Epithelial cell of proximal tubule (primary cell): ENCODE measurements around the gene MCC. TPM values are rescaled to one million over a fixed set of nuclear protein-coding genes. Genes with fewer than 3 reads are reported as not detected.

Experiments used
- DNase-seq: peaks from one replicate; pipeline ENCODE4 v3.0.0-alpha.2; 2011; ENCODE audit warnings: low read depth
- H3K4me3 ChIP-seq: 2 replicates; pipeline ENCODE4 v1.5.1; 2011; ENCODE audit warnings: low read depth, mild to moderate bottlenecking, low read length
- total RNA-seq: library from RNA; depleted of rRNA; stranded (reverse); fragments of >200 nt; gene quantifications from 2 replicates; pipeline ENCODE4 v1.2.3, GENCODE V29; 2015
- TF ChIP-seq, protein P1 (sequence below): conservative IDR thresholded peaks from 2 replicates; pipeline ENCODE4 v1.5.1; 2012; ENCODE audit warnings: low read depth, mild to moderate bottlenecking, low read length

The MCC gene
- total RNA-seq, 1 donor from 2014 or later: 6.3 TPM

DNA sequence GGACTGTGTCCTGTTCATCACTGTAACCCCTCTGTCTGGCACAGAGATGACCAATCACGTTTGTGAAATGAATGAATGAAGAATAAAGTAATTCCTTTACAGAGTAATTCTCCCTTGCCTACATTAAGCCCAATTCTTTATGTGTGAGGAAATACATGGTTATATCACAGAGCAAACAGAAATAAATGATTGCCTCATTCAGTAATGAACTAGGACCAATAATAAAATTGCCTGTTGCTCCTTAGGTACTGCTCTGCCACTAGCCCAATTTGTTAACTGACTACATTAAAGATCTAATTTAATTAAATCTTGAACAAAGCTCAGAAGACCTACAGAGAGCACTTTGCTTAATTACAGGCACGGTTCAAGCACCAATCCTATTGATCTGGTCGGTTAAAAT, 389.9 kb downstream of the MCC start:
- TF ChIP-seq, protein P1, sequence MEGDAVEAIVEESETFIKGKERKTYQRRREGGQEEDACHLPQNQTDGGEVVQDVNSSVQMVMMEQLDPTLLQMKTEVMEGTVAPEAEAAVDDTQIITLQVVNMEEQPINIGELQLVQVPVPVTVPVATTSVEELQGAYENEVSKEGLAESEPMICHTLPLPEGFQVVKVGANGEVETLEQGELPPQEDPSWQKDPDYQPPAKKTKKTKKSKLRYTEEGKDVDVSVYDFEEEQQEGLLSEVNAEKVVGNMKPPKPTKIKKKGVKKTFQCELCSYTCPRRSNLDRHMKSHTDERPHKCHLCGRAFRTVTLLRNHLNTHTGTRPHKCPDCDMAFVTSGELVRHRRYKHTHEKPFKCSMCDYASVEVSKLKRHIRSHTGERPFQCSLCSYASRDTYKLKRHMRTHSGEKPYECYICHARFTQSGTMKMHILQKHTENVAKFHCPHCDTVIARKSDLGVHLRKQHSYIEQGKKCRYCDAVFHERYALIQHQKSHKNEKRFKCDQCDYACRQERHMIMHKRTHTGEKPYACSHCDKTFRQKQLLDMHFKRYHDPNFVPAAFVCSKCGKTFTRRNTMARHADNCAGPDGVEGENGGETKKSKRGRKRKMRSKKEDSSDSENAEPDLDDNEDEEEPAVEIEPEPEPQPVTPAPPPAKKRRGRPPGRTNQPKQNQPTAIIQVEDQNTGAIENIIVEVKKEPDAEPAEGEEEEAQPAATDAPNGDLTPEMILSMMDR: no peak
- H3K4me3 ChIP-seq: no peak overlapping the region
- no peak for DNase-seq

DNA sequence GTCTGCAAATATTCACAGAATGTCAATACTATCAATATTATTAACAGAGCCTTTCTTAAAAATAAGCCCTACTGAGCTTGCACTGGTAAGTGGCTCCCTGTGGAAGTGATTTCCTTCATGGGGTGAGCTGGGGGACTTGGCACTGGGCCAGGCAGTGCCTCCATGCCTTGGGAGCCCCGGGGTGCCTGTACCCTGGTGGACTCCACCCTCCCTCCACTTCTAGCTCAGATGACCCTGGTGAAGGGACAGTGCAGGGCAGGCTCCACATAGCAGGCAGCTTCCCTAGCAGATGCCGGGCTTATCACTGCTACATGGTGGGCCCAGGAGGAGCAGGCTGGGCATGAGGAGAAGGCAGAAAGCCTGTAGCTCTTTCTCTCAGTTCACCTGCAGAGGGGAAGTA, 392.4 kb downstream of the MCC start:
- no peak overlapping the region for H3K4me3 ChIP-seq
- DNase-seq: no peak
- TF ChIP-seq, protein P1: no peak

GRCh38 chr5:113093558-113093957, 394.7 kb downstream of the MCC start:
- no peak overlapping the region for H3K4me3 ChIP-seq
- TF ChIP-seq, protein P1: no peak
- no peak for DNase-seq

DNA sequence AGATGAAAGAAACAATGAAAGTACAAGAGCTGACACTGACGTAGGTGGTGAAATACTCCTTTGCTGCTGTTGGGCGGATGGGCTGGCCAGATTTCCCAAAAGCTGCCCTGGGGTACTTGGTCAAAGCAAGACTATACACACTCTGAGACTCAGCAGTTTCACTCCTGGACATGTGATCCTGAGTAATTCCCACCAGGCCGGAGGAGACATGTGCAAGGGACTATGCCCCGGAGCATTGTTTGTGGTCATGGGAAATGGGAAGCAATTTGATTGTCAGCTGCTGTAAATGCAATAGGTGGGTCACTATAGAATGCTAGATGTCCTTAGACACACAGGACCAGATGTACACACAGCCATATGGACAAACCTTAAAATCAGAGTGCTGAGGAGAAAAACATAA, 395.6 kb downstream of the MCC start:
- no peak overlapping the region for H3K4me3 ChIP-seq
- DNase-seq: peak; percentile 42
- TF ChIP-seq, protein P1: no peak

GRCh38 chr5:113091622-113092021, 396.6 kb downstream of the MCC start:
- TF ChIP-seq, protein P1: no peak
- no peak overlapping the region for H3K4me3 ChIP-seq
- no peak for DNase-seq

DNA sequence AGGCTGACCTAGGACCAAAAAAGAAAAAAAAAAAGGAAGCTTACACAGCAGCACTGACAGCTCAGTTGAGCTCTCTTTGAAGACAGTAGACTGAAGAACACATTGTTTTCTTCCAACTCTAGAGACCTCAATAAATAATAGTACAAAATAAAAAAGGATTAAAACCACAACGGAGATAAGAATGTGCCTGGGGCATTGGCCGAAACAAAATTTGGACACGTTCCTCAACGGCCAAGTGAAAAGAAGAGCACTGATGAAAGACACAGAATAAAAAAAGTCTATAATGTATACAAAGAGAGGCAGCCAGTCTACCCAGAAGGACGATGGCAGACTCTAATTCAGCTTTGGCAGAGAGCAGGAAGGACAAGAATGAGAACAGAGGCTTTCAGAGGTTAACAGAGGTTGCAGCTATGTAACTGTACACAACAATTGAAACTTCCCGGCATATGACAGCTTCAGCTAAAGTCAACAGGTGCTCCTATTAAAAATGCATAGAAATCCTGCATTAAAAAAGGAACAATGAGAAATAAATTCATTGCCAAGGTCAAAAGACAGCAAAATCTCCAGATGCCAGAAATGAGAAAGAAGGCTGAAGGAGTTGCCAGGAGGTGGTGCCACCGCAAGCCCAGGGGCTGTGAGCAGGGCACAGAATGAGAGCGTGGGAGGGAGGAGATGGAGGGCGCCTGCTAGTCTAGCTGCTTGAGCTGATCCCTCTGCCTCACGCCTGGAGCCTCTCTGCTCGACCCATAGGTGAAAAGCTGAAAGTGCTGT, 397.7 kb downstream of the MCC start:
- DNase-seq: no peak
- H3K4me3 ChIP-seq: no peak overlapping the region
- TF ChIP-seq, protein P1: peak; percentile 24

- no peak for DNase-seq
- no peak overlapping the region for H3K4me3 ChIP-seq
- TF ChIP-seq, protein P1: no peak
These were observed 398.5 kb downstream of the MCC start for GRCh38 chr5:113089653-113090335.
